Activated naive CD4-positive, alpha-beta T cell treated with anti-CD3 and anti-CD28 coated beads, Interleukin-2, amount 50 U/mL, for 16 hours (primary cell): ENCODE measurements around the gene UPK1A.
A peak's percentile ranks its signal among the peaks of the same experiment; 100 is the strongest.

Experiments used
- DNase-seq: peaks from one replicate; pipeline ENCODE4 v3.0.0-alpha.2; 2020

UPK1A gene

DNA sequence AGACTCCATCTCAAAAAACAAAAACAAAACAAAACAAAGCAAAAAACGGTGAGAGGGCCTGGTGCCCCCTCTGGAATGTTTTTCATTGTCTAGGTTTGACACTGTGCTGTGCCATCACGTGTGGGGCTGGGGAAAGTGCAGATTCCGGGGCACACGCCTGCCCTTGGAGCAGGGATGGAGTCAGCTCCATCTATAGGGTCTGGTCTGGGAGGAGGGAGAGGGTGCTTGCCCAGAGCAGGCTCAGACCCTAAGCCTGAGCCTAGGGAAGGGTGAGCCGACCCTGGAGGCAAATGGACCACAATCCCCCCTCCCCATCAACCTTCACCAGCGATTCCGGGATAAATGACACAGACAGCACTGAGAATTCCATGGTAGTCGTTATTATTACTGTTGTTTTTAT is 27.1 kb downstream of the UPK1A start:
- no peak for DNase-seq

GRCh38 chr19:35693835-35694599 is 27.7 kb downstream of the UPK1A start:
- DNase-seq: peak; percentile 89

GRCh38 chr19:35695895-35696422 is 29.6 kb downstream of the UPK1A start:
- DNase-seq: no peak

GRCh38 chr19:35696835-35697234 is 30.5 kb downstream of the UPK1A start:
- DNase-seq: no peak

DNA sequence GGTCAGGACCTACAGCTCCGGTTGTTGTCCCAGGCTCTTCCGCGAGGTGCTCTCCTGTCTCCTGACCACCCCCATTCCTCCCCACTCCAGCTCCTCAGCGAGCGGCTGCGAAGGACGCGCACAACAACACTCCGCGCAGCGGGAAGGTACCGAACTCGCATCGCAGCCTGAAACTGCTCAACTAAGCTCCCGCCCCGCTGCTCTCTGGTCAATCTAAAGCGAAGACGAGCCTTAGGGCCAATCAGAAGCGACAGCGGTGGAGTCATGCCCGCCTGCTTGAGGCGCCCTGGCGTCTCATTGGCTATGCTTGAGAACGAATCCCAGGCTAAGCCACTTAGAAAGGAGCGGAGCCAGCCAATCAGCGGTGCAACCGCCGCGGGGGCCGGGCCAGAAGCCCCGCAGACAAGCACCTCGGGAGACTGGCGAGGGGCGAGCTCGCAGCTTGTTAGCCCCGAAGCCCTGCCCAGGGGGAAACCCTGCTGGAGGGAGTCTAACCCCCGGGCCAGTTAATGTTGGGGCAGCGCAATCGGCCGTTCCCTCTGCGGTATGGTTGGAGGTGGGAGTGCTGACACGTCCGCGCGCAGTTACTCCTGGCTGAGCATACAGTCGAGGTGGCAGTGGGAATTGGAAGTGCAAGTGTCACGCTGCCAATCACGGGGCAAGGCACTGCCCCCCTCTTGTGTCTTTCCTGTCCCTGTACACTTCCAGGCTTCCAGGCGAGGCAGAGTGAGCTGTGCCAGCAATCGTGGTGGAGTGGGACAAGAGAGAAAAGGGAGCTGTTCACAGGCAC is 36.1 kb downstream of the UPK1A start:
- DNase-seq: peak; percentile 94

- no peak for DNase-seq
Observed at GRCh38 chr19:35703343-35703742, 37.0 kb downstream of the UPK1A start.

GRCh38 chr19:35704218-35704617 is 37.9 kb downstream of the UPK1A start, which contains the start of gene ZBTB32:
ZBTB32 (plus strand) TSS chr19:35704558; CDS start chr19:35714627, 10,069 bp downstream.
- DNase-seq: no peak

DNA sequence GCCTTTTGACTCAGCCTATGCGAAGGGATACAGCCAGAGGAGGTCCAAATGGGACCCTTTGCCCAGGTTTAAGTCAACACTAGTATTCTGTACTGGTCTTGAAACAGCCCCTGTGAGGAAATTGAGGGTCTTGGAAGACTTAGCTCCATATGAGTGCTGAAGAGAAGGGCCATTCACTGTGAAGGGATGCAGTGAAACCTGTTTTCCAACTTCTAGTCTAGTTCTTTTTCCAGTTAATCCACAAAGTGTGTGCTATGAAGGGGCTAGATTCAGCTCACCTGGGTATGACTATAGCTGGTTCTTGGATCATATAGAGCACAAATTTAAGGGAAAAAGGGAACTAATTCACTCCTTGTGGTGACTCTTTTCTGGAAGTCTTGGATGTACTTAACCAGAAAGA is 42.1 kb downstream of the UPK1A start:
- DNase-seq: no peak

DNA sequence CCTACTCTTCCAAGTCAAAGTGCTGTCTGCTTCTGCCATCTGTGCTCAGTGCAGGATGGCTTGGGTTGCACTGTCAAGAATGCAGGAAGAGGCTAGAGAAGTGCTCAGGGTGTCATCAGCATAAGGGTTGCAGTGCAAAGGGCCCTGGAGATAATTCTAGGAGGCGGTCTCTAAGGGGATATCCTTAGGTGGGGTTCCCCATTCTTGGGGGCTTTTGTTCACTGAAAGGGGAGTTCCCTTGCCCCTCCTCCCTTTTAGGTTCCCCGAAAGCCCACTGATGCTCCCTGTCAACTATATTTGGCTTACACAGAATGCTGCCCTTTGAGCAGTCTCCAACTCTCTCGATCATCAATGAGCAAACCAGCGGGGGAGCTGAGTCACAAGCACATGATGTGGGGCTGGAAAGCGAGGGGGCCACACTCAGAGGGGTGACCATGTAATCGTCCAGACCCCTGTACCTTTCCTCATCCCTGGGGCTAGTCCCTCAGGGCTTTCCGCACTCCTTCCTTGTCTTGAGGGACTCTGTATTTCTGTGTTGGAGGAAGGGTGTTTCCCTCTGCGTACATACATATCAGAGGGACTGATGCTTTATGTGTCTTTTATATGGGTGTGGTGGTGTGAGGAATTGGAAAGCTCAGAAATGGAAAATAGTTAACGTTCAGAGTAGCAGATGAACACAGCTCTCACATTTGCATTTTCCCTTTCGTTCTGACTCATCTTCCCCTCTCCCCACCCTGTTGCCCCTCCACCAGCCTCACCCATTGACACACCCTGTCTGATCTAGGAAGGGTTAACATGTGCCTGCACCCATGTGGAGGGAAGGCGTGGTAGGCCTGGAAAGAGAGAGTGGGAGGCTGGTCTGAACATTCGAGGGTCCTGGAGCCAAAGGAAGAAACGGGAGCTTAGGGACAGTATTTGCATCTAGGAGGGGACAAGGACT is 44.7 kb downstream of the UPK1A start:
- DNase-seq: peak; percentile 50

- peak; percentile 51 for DNase-seq
Observed at GRCh38 chr19:35712567-35713505, 46.5 kb downstream of the UPK1A start.

DNA sequence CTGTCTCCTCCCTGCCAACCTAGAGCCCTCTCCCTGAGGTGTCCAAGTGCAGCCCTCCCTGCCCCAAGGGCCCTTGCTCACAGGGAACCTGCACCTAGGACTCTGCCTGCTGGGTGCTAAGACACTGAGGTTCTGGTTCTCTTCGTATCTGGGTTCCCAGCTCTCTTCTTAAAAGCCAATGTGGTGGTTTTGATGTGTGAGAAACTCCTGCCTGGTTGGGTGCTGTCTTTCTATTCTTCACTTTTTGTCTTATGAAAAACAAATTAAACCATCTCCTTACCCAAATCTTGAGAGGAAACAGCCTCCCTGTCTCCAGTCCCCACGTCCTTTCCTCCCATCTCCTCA is 47.2 kb downstream of the UPK1A start:
- DNase-seq: no peak

- no peak for DNase-seq
Observed at GRCh38 chr19:35713904-35714495, 47.7 kb downstream of the UPK1A start.

- DNase-seq: no peak
Observed at GRCh38 chr19:35714601-35715354, 48.5 kb downstream of the UPK1A start.

DNA sequence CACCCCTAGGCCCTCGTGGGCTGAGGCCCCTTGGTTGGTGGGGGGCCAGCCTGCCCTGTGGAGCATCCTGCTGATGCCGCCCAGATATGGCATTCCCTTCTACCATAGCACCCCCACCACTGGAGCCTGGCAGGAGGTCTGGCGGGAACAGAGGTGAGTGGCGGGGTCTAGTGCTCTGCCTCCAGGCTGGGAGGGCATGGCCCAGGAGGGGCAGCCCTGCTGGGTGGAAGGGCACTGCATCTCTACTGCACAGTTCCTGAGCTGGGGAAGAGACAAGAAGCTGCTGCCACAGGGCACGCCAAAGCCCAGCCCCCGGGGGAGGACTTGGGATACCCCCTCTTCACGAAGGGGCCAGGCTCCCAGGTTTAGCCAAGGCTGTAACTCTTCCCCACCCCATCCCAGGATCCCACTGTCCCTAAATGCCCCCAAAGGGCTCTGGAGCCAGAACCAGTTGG is 49.1 kb downstream of the UPK1A start:
- DNase-seq: no peak

- no peak for DNase-seq
Observed at GRCh38 chr19:35715981-35716800, 49.9 kb downstream of the UPK1A start.

- DNase-seq: peak; percentile 99
Observed at GRCh38 chr19:35716801-35717664, 50.7 kb downstream of the UPK1A start.

DNA sequence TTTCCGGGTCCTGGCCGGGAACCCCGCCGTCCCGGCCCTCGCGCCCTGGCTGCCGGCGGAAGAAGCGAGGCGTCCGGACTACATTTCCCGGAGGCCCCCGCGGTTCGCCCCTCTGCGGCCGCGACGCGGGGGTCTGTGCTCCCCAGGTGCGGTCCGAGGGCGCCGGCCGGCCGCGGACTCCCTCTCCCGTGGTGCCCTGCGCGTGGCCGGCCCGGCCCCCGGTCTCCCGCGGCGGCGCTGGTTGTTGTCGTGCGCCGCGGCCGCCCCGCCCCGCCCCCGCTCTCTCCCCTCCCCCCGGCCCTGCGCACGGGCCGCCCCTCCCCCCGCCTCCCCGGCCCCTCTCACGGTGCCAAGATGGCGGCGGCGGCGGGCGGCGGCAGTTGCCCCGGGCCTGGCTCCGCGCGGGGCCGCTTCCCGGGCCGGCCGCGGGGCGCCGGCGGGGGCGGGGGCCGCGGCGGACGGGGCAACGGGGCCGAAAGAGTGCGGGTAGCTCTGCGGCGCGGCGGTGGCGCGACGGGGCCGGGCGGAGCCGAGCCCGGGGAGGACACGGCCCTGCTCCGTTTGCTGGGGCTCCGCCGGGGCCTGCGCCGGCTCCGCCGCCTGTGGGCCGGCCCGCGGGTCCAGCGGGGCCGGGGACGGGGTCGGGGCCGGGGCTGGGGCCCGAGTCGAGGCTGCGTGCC is 51.5 kb downstream of the UPK1A start, which contains the start of gene KMT2B:
KMT2B (plus strand) TSS at position 339 of the 680 bp plus-strand sequence; CDS start at position 355, 16 bp downstream.
- DNase-seq: no peak
